Middle frontal gyrus (tissue), 1 donor: ENCODE data around the gene TMEM174.

Source experiments
- DNase-seq: peaks from one replicate; pipeline ENCODE4 v3.0.0-alpha.2; 2015; ENCODE audit warnings: low spot score; ENCODE audit errors: extremely low spot score

Gene TMEM174

GRCh38 chr5:73222173-73222572 is 49.2 kb downstream of the TMEM174 start:
- no peak for DNase-seq
